SK-N-MC (cell line): Measurements from ENCODE around the gene PKM.

Experiments used
- DNase-seq: peaks from one replicate; pipeline ENCODE4 v3.0.0-alpha.2; 2011; ENCODE audit warnings: low read depth, low spot score
- H3K27ac ChIP-seq: fragments of 200-600 bp; sonication (generic); 2 replicates; pipeline ENCODE4 v1.5.1; 2016; ENCODE audit warnings: mixed run types
- H3K36me3 ChIP-seq: fragments of 200-600 bp; sonication (generic); 2 replicates; pipeline ENCODE4 v1.6.1; 2017; ENCODE audit warnings: antibody characterized with exemption, low read length, mixed read lengths; ENCODE audit not compliant: insufficient read depth
- H3K4me3 ChIP-seq: fragments of 200-600 bp; sonication (generic); 2 replicates; pipeline ENCODE4 v1.5.1; 2016
- H3K9ac ChIP-seq: fragments of 200-600 bp; sonication (generic); 2 replicates; pipeline ENCODE4 v1.8.0; 2017; ENCODE audit warnings: mixed run types, mixed read lengths; ENCODE audit not compliant: insufficient read length
- H3K9me3 ChIP-seq: fragments of 200-600 bp; sonication (generic); 2 replicates; pipeline ENCODE4 v1.6.1; 2017; ENCODE audit warnings: low read depth, mild to moderate bottlenecking, antibody characterized with exemption, low read length, moderate library complexity, mixed read lengths
- EZH2 ChIP-seq: fragments of 200-600 bp; sonication (generic); IDR thresholded peaks from one replicate; pipeline ENCODE4 v1.6.1; 2017; ENCODE audit warnings: antibody characterized with exemption
- FOXP2 ChIP-seq: optimal IDR thresholded peaks from 2 replicates; pipeline ENCODE3; 2011; ENCODE audit warnings: mild to moderate bottlenecking, moderate library complexity; ENCODE audit not compliant: insufficient read depth; ENCODE audit errors: extremely low read length, control extremely low read depth
- POLR2AphosphoS5 ChIP-seq: IDR thresholded peaks from 2 replicates; pipeline ENCODE4 v1.6.1; 2012; ENCODE audit warnings: mild to moderate bottlenecking, low read depth, low read length, borderline replicate concordance

The PKM gene

DNA sequence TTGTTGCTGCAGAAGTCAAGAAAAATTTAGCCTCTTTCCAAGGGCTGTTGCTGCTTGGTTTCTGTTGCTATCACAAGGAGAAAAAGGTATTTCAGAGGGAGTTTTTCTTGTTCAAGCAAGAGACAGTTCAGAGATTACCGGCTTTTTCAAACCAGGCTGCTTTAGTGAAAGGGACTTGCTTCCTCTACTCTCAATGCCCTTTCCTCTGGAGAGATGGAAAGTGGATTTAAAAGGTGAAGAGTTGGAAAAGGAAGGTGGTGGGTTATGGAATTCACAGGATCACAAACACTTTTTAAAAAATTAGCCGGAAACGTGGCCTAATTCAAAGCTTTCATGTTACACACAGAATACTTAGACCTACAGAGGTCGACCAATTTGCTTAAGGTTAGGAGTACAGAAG lies 40.2 kb upstream of the PKM start:
- Histone ChIP-seq H3K4me3 (peak overlapping the region; percentile 91), H3K27ac (no peak overlapping the region), H3K9ac (peak overlapping the region; percentile 88), H3K36me3 (peaks cover 33% of the 10 kb centered on the region), H3K9me3 (no peaks in the 10 kb centered on the region)
- TF ChIP-seq POLR2AphosphoS5: no peak
- no peak for TF ChIP-seq EZH2
- no peak for TF ChIP-seq FOXP2
- DNase-seq: no peak

DNA sequence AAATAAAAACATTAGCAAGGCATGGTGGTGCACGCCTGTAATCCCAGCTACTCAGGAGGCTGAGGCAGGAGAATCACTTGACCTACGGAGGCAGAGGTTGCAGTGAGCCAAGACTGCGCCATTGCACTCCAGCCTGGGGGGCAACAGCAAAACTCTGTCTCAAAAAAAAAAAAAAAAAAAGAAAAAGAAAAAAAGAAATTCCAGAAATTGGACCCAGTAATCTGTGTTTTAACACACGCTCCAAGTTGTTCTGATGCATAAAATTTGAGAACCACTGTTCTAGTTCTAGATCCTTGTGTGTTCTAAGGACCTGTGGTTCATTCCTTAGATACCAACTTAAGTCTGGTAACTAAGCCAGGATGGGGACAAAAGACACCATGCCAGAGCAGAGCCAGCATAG lies 38.7 kb upstream of the PKM start:
- TF ChIP-seq EZH2 (no peak), FOXP2 (no peak), POLR2AphosphoS5 (no peak)
- no peak overlapping the region for H3K9ac ChIP-seq
- no peaks in the 10 kb centered on the region for H3K9me3 ChIP-seq
- no peak overlapping the region for H3K27ac ChIP-seq
- DNase-seq: no peak
- H3K4me3 ChIP-seq: no peak overlapping the region
- peaks cover 48% of the 10 kb centered on the region for H3K36me3 ChIP-seq

DNA sequence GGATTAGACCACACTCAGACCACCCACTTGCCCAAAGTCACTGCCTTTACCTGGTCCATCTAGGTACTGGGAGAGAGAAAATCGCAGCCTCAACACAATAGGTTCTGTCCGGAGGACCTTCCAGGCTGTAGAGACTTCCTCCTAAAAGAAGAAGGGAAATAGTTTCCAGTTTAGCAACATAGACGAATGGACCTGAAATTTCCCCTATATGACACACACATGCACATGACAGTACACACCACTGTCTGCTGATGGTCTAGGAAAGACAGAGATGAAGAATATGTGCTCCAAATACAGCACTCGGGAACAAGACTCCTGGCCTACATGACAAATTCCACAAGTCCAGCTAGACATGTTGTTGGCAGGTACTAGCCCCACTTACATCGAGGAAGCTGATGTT lies 34.0 kb upstream of the PKM start:
- Histone ChIP-seq H3K36me3 (peaks cover 86% of the 10 kb centered on the region), H3K4me3 (no peak overlapping the region), H3K9ac (no peak overlapping the region), H3K27ac (no peak overlapping the region), H3K9me3 (no peaks in the 10 kb centered on the region)
- DNase-seq: no peak
- TF ChIP-seq FOXP2: no peak
- no peak for TF ChIP-seq EZH2
- TF ChIP-seq POLR2AphosphoS5: no peak

DNA sequence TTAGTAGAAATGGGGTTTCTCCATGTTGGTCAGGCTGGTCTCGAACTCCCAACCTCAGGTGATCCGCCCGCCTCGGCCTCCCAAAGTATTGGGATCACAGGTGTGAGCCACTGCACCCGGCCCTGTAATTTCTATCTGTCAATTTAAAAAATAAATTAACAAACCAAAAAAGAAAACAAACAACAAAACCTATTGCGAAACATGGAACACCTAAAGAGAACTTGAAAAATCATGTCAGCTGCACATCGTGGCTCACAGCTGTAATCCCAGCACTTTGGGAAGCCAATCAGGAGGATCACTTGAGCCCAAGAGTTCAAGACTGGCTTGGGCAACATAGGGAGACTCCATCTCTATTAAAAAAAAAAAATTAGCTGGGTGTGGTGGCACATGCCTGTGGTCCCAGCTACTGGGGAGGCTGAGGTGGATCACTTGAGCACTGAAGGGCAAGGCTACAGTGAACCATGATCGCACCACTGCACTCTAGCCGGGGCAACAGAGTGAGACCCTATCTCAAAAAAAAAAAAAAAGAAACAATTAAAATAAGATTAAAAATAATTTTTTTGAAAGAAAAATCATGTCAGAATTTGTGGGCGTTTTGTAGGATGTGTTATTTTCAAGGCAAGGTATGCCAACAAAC lies 21.8 kb upstream of the PKM start:
- peaks cover 86% of the 10 kb centered on the region for H3K36me3 ChIP-seq
- H3K9me3 ChIP-seq: no peaks in the 10 kb centered on the region
- DNase-seq: no peak
- H3K27ac ChIP-seq: no peak overlapping the region
- no peak overlapping the region for H3K4me3 ChIP-seq
- H3K9ac ChIP-seq: no peak overlapping the region
- TF ChIP-seq FOXP2: no peak

DNA sequence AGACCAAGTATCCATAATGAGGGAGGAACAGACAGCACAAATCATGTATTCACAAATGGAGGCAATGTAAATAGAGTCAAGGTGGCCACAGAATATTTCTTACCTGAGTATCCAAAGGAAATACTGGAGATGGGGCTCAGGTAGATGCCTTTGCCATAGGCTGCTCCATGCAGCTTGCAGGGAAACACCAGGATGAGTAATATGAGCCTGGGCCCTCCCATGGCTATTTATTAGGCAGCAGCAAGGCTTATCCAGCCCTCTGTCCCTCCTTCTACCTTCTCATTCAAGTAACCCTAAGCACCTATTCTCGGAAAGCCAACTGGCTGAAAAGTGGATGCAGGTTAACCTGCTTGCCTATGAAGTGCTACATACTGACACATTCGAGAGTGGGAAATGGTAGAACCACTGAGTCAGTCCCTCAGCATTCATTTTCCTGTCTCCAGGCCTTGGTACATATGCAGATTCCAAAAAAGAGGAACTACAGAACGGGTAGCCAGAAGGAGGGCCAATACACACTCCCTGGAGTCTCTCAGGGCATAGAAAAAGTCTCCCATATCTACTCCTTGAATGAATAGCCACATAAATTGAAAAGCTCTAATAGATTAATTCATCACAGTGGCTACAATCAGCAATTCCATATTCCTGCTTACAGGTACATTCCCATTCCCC lies 18.3 kb upstream of the PKM start:
- DNase-seq: no peak
- H3K36me3 ChIP-seq: peaks cover 70% of the 10 kb centered on the region
- no peak overlapping the region for H3K9ac ChIP-seq
- H3K27ac ChIP-seq: no peak overlapping the region
- TF ChIP-seq EZH2 (no peak), FOXP2 (no peak), POLR2AphosphoS5 (no peak)
- H3K9me3 ChIP-seq: no peaks in the 10 kb centered on the region
- no peak overlapping the region for H3K4me3 ChIP-seq

DNA sequence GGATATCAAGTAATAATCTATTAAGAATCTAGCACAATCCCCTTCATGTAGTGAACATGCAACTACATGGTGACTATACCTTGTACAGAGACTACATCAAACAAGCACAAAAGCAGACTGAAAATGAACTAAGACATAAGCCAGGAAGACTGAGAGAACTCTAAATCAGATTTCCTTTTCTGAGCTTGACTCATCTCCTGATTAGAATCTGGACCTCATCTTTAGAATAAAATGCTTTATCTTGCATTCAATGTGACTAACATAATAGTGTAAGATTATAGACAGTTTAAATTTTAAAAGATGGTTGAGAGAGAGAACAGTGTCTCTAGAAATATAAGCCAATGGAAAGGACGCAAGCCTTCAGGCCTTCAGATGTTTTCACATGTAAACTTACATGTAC lies 17.5 kb upstream of the PKM start:
- no peak overlapping the region for H3K4me3 ChIP-seq
- H3K9me3 ChIP-seq: no peaks in the 10 kb centered on the region
- H3K9ac ChIP-seq: no peak overlapping the region
- no peak for TF ChIP-seq POLR2AphosphoS5
- TF ChIP-seq EZH2: no peak
- no peak for TF ChIP-seq FOXP2
- DNase-seq: no peak
- H3K27ac ChIP-seq: no peak overlapping the region
- peaks cover 71% of the 10 kb centered on the region for H3K36me3 ChIP-seq

DNA sequence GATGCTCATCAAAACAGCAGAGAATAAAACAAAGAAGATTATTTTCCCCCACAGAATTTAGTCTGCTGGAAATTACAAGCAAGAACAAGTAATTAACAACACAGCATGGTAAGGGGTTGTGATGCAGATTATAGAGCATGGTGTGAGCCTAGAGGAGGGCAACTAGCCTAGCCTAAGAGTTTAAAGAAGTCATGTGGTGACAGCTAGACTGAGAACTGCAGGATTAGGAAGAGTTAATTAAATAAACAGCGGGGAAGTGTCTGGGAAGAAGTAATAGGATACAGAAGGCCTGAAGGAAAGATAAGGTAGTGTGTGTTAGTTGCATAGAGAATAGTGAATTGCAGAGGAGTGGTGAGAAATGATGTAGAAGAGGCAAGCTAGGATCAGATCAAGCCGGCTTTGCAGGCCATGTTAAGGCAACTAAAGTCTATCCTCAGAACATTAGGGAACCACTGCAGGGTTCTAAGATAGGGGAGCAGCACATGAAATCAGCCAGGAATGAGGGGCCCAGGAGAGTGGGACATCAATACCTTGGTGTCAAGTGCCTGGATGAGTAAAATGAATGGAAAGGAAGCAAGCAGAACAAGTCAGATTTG lies 11.9 kb upstream of the PKM start:
- TF ChIP-seq FOXP2: no peak
- TF ChIP-seq EZH2: no peak
- TF ChIP-seq POLR2AphosphoS5: no peak
- no peak for DNase-seq
- Histone ChIP-seq H3K27ac (no peak overlapping the region), H3K4me3 (no peak overlapping the region), H3K36me3 (peaks cover 48% of the 10 kb centered on the region), H3K9me3 (no peaks in the 10 kb centered on the region), H3K9ac (no peak overlapping the region)

DNA sequence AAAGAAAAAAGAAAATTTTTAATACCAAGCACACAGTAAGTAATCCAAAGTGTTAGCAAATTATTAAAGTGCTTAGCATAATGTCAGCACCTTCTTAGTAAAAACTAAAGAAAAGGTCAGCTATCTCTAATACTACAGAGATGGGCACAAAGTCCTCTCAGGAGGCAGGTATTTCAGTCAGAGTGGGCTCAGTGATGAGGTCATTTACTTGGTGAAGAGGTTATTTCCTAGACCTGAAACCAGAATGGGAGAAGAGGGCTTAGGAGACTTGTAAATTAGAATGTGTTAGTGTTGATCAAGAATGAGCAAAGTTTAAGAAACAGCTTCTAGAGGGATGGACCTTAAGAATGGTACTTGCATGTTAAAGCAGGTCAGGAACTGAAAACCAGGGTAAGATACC lies 8.7 kb upstream of the PKM start:
- TF ChIP-seq EZH2 (no peak), POLR2AphosphoS5 (no peak), FOXP2 (no peak)
- H3K9ac ChIP-seq: no peak overlapping the region
- no peak overlapping the region for H3K27ac ChIP-seq
- H3K36me3 ChIP-seq: peaks cover 40% of the 10 kb centered on the region
- H3K9me3 ChIP-seq: no peaks in the 10 kb centered on the region
- no peak overlapping the region for H3K4me3 ChIP-seq
- DNase-seq: no peak
